Subcutaneous adipose tissue (tissue), 4 donors: ENCODE data around the gene POLR3A. TPM values are rescaled to one million over a fixed set of nuclear protein-coding genes. Genes with fewer than 3 reads are reported as not detected.

Source experiments
- CTCF ChIP-seq: fragments of 450-650 bp; IDR thresholded peaks from one replicate; pipeline ENCODE4 v1.5.1; 2016; ENCODE audit warnings: low read depth, mild to moderate bottlenecking, control low read depth, antibody characterized with exemption, moderate library complexity
- total RNA-seq, 4 donors: library from RNA; depleted of rRNA; stranded (reverse); fragments of >200 nt; gene quantifications; one replicate each; pipeline ENCODE4 v1.1.0, GENCODE V29; 2016

POLR3A gene
- total RNA-seq, 4 donors from 2014 or later: 9.9 to 14.3 (median 12.0) TPM

DNA sequence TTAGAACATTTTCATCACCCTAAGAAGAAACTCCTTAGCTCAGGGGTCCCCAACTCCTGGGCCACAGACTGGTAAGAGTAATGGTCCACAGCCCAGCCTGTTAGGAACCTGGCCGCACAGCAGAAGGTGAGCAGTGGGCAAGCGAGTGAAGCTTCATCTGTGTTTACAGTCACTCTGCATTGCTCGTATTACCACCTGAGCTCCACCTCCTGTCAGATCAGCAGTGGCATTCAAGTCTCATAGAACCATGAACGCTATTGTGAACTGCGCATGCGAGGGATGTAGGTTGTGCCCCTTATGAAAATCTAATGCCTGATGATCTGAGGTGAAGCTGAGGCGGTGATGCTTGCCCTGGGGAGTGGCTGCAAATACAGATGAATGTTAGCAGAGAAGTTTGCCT is 65.4 kb downstream of the POLR3A start:
- TF ChIP-seq CTCF: no peak

DNA sequence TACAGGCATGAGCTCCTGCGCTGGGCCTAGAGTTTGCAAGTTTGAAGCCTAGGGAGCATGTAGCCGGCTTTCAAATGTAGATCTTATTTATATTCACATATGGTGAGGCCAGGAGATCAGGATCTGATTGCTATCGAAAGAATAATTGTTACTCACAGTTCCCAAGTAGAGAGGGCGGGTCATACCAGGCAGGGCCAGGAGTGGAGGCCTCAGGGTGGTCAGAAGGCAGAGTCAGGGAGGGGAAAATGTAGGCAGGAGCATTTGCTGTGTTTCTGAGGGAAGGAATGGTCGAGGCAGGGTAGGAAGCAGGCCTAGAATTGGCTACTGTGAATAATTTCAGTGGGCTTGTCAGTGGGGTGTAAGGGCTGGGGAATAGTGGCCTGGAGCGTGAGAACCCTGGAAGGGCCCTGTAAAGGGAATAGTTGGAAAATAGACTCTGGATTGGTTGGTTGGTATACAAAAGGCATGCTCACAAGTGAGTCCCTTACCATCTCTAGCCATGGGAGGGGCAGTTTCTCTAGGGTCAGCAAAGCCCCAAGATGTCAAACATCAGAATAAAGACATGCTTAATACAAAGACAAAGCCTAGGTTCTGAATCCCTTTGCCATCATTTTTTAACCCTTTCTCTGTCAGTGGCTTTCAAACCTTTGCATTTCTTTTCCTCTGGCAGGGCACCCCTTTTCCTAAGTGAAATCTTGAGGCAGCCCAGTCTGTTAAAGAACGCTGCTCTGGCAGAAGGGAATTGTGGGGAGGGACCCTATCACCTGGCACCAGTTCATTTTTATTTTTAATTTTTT is 66.8 kb downstream of the POLR3A start:
- TF ChIP-seq CTCF: no peak

DNA sequence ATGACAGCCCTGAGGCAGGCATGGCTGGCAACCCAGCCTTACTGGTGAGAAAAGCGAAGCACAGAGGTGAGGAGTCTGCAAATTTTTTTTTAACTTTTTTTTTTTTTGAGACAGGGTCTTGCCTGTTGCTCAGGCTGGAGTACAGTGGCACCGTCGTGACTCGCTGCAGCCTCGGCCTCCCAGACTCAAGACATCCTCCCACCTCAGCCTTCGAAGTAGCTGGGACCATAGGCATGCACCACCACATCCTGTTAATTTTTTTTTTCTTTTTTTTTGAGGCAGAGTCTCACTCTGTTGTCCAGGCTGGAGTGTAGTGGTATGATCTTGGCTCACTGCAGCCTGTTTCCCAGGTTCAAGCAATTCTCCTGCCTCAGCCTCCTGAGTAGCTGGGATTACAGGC is 67.6 kb downstream of the POLR3A start:
- no peak for TF ChIP-seq CTCF

- no peak for TF ChIP-seq CTCF
Observed at GRCh38 chr10:77960829-77961329, 68.4 kb downstream of the POLR3A start.

- TF ChIP-seq CTCF: no peak
Observed at GRCh38 chr10:77959887-77960455, 69.3 kb downstream of the POLR3A start.

DNA sequence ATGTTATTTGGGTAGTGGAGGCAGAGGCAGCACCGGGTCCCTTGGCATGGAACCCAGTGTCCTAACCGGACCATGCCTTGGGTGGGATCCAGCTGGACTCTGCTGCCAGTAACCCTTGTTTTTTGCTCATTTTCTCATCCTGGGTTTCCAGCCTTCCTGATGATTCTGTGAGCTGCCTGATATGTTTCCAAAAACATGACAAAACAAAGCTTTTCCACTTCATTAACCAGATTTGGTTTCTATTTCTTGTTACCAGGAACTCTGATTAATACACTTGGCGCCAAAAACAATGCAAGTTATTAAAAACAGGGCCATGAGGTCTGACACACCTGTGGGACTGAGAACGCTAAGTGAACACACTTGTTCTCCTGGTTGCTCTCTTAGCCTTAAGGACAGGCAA is 69.9 kb downstream of the POLR3A start:
- TF ChIP-seq CTCF: no peak

DNA sequence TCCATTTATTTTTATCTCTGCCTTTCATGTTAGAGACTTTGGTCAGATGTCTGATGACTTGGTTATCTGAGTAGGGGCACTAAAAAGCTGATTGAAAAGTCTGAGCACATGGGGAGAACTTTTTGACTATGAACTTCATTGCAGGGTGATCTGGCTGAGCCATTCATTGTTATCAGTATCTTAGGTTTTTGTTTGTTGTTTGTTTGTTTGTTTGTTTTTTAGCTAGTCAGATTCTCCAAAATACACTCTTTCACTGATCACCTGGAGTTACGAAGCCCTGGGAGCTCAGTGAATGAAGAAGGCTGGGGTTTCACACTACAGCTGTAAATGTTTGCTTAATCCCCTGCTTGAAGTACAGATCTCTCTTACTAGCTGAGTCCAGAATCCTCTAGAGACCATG is 74.2 kb downstream of the POLR3A start:
- TF ChIP-seq CTCF: no peak
